ENCODE measurements around the gene C1GALT1C1L. TPM values are rescaled to one million over a fixed set of nuclear protein-coding genes. Genes with fewer than 3 reads are reported as not detected.
"Not testable (repeated sequence)": the region's sequence is repeated elsewhere in the genome, so short reads cannot be mapped to it uniquely, and the experiment has no call there.

C1GALT1C1L gene
- polyA plus RNA-seq, 1 experiment: 0.77 TPM

GRCh38 chr2:43637030-43637803, 39.0 kb downstream of the C1GALT1C1L start, which contains the start of gene PLEKHH2:
TSS of gene PLEKHH2 (plus strand) at chr2:43637260. CDS start at chr2:43644674, 7,414 bp downstream.
- no peak for TF ChIP-seq CTCF (IDR thresholded peaks at IDR 0.05; ENCODE audit: low read depth, low read length)
- peak within 1 kb of the TSS; percentile 68 for H3K4me3 ChIP-seq (ENCODE audit: low read depth, low read length)
- no peak within 1 kb of the TSS for H3K27ac ChIP-seq (ENCODE audit: low read depth, low read length)
- H3K27me3 ChIP-seq (ENCODE audit: control insufficient read depth, insufficient read depth, low read length): no peaks in the 10 kb centered on the region
- no peaks in the 10 kb centered on the region for H3K9me3 ChIP-seq (ENCODE audit: control insufficient read depth, insufficient read depth, low read length)
- ChIA-PET CTCF (interaction anchor here (1.4 kb wide), 1 partner anchor 26 kb away, joined by 3 read pairs; no protein-coding TSS in a partner anchor), POLR2A (interaction anchor here (0.6 to 1.0 kb wide), 3 partner anchors 12 to 590 kb away, joined by 3 to 7 read pairs (median 3); no protein-coding TSS in a partner anchor)
- peak; percentile 51 for DNase-seq (ENCODE audit: low read depth, low spot score)

GRCh38 chr2:43636621-43637020, 39.6 kb downstream of the C1GALT1C1L start:
- Histone ChIP-seq H3K4me3 (ENCODE audit: low read depth, low read length) (peak overlapping the region; percentile 68), H3K27ac (ENCODE audit: low read depth, low read length) (no peak overlapping the region), H3K27me3 (ENCODE audit: control insufficient read depth, insufficient read depth, low read length) (no peaks in the 10 kb centered on the region), H3K9me3 (ENCODE audit: control insufficient read depth, insufficient read depth, low read length) (no peaks in the 10 kb centered on the region)
- no peak for TF ChIP-seq CTCF (IDR thresholded peaks at IDR 0.05; ENCODE audit: low read depth, low read length)
- ChIA-PET CTCF (interaction anchor here (1.4 kb wide), 1 partner anchor 25 kb away, joined by 3 read pairs; no protein-coding TSS in a partner anchor), POLR2A (interaction anchor here (0.6 to 1.0 kb wide), 3 partner anchors 12 to 589 kb away, joined by 3 to 7 read pairs (median 3); no protein-coding TSS in a partner anchor)
- DNase-seq (ENCODE audit: low read depth, low spot score): no peak

GRCh38 chr2:43636153-43636552, 40.1 kb downstream of the C1GALT1C1L start:
- H3K27ac ChIP-seq (ENCODE audit: low read depth, low read length); H3K27me3 ChIP-seq (ENCODE audit: control insufficient read depth, insufficient read depth, low read length); DNase-seq (ENCODE audit: low read depth, low spot score); POLR2A ChIA-PET; H3K9me3 ChIP-seq (ENCODE audit: control insufficient read depth, insufficient read depth, low read length); H3K4me3 ChIP-seq (ENCODE audit: low read depth, low read length): not testable (repeated sequence)
- CTCF ChIA-PET: interaction anchor here (0.6 to 1.4 kb wide), 2 partner anchors 25 to 114 kb away, joined by 3 to 4 read pairs; no protein-coding TSS in a partner anchor

- CTCF ChIA-PET: no interaction called here
- Histone ChIP-seq H3K4me3 (ENCODE audit: low read depth, low read length) (no peak overlapping the region; the same call in 1 of the 2 replicates), H3K9me3 (ENCODE audit: control insufficient read depth, insufficient read depth, low read length) (no peaks in the 10 kb centered on the region), H3K27me3 (ENCODE audit: control insufficient read depth, insufficient read depth, low read length) (no peaks in the 10 kb centered on the region), H3K27ac (ENCODE audit: low read depth, low read length) (no peak overlapping the region)
- no peak for TF ChIP-seq CTCF (IDR thresholded peaks at IDR 0.05; ENCODE audit: low read depth, low read length)
- DNase-seq (ENCODE audit: low read depth, low spot score): peak; percentile 55
- POLR2A ChIA-PET: interaction anchor here (1.0 kb wide), 1 partner anchor 10 kb away, joined by 4 read pairs; no protein-coding TSS in a partner anchor
Observed at GRCh38 chr2:43634604-43635306, 41.5 kb downstream of the C1GALT1C1L start.

- Histone ChIP-seq H3K27ac (ENCODE audit: low read depth, low read length) (no peak overlapping the region), H3K4me3 (ENCODE audit: low read depth, low read length) (no peak overlapping the region), H3K27me3 (ENCODE audit: control insufficient read depth, insufficient read depth, low read length) (peaks cover 2% of the 10 kb centered on the region), H3K9me3 (ENCODE audit: control insufficient read depth, insufficient read depth, low read length) (no peaks in the 10 kb centered on the region)
- DNase-seq (ENCODE audit: low read depth, low spot score): no peak
- CTCF ChIA-PET: no interaction called here
- POLR2A ChIA-PET: no interaction called here
- TF ChIP-seq CTCF (IDR thresholded peaks at IDR 0.05; ENCODE audit: low read depth, low read length): no peak
Observed at GRCh38 chr2:43631618-43632317, 44.5 kb downstream of the C1GALT1C1L start.
